Measurements from ENCODE around the gene ABCB8.

Gene ABCB8

DNA sequence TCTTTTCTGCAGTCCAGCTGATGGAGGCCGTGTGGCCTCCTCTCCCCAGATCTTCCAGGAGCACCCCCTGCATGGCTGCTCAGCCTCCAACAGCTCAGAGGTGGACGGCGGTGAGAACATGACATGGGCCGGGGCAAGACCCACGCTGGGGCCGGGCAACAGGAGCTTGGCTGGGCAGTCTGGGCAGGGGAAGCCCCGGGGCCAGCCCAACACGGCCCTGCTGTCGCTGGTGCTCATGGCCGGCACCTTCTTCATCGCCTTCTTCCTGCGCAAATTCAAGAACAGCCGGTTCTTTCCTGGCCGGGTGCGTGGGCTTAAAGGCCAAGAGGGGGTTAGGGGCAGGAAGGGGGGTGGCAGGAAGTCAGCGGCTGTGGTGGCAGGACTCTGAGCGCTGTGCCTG is 45.7 kb downstream of the ABCB8 start:
- Histone ChIP-seq H3K79me2 (ENCODE audit: insufficient read depth, low read length) (peaks cover 2% of the 10 kb centered on the region; the same call in 1 of the 2 replicates), H3K4me3 (ENCODE audit: low read length, poor library complexity, severe bottlenecking) (no peak overlapping the region), H3K4me1 (ENCODE audit: insufficient read depth, low read length, poor library complexity, severe bottlenecking) (peaks cover 8% of the 10 kb centered on the region), H3K9ac (ENCODE audit: low read depth, low read length, poor library complexity, severe bottlenecking) (no peak overlapping the region), H3K4me2 (ENCODE audit: low read depth, low read length, poor library complexity, severe bottlenecking) (no peak overlapping the region), H3F3A (ENCODE audit: low read depth) (0 out of 2 replicates have a peak, but pooled peaks cover 5% of the 10 kb centered on the region), H3K27me3 (ENCODE audit: insufficient read depth, low read length, poor library complexity, severe bottlenecking) (no peaks in the 10 kb centered on the region), H3K36me3 (ENCODE audit: insufficient read depth, low read length) (peaks cover 59% of the 10 kb centered on the region; the same call in 1 of the 2 replicates), H3K9me2 (replicated peaks; ENCODE audit: low read depth, low read length) (no peaks in the 10 kb centered on the region), H4K20me1 (ENCODE audit: insufficient read depth, low read length, poor library complexity, severe bottlenecking) (peaks cover under 1% of the 10 kb centered on the region), H3K9me3 (ENCODE audit: insufficient read depth, low read depth, low read length) (no peaks in the 10 kb centered on the region), H2AFZ (ENCODE audit: low read length) (no peak overlapping the region)
- TF ChIP-seq EZH2phosphoT487 (IDR thresholded peaks at IDR 0.05; ENCODE audit: borderline replicate concordance), result no peak
- TF ChIP-seq CTCF (conservative IDR thresholded peaks at IDR 0.05; ENCODE audit: low read length), result no peak

- H3K27me3 ChIP-seq (ENCODE audit: insufficient read depth, low read length, poor library complexity, severe bottlenecking), result no peaks in the 10 kb centered on the region
- H4K20me1 ChIP-seq (ENCODE audit: insufficient read depth, low read length, poor library complexity, severe bottlenecking), result peaks cover 10% of the 10 kb centered on the region
- no peak overlapping the region for H2AFZ ChIP-seq (ENCODE audit: low read length)
- H3K9me2 ChIP-seq (replicated peaks; ENCODE audit: low read depth, low read length), result no peaks in the 10 kb centered on the region
- H3K9me3 ChIP-seq (ENCODE audit: insufficient read depth, low read depth, low read length), result no peaks in the 10 kb centered on the region
- H3K36me3 ChIP-seq (ENCODE audit: insufficient read depth, low read length), result peaks cover 50% of the 10 kb centered on the region; the same call in 1 of the 2 replicates
- peaks cover 15% of the 10 kb centered on the region for H3K4me1 ChIP-seq (ENCODE audit: insufficient read depth, low read length, poor library complexity, severe bottlenecking)
- no peak for TF ChIP-seq EZH2phosphoT487 (IDR thresholded peaks at IDR 0.05; ENCODE audit: borderline replicate concordance)
- TF ChIP-seq CTCF (conservative IDR thresholded peaks at IDR 0.05; ENCODE audit: low read length), result no peak
- H3K79me2 ChIP-seq (ENCODE audit: insufficient read depth, low read length), result peaks cover 12% of the 10 kb centered on the region
- H3K9ac ChIP-seq (ENCODE audit: low read depth, low read length, poor library complexity, severe bottlenecking), result no peak overlapping the region
- H3F3A ChIP-seq (ENCODE audit: low read depth), result 0 out of 2 replicates have a peak, but pooled peaks cover 5% of the 10 kb centered on the region
- no peak overlapping the region for H3K4me2 ChIP-seq (ENCODE audit: low read depth, low read length, poor library complexity, severe bottlenecking)
- no peak overlapping the region for H3K4me3 ChIP-seq (ENCODE audit: low read length, poor library complexity, severe bottlenecking)
Observed at GRCh38 chr7:151074817-151075661, 46.8 kb downstream of the ABCB8 start.

DNA sequence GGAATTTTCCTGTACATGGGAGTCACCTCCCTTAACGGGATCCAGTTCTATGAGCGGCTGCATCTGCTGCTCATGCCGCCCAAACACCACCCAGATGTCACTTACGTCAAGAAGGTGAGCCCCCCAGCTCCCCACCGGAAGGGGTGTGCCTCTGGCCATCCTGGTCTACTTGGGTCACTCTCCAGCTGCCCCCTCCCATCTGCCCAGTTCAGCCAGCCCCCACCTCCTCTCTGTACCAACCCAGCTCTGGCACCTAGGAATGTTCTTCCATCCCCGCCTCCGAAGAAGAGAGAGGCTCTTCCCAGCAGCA is 47.4 kb downstream of the ABCB8 start:
- TF ChIP-seq EZH2phosphoT487 (IDR thresholded peaks at IDR 0.05; ENCODE audit: borderline replicate concordance) (no peak), CTCF (conservative IDR thresholded peaks at IDR 0.05; ENCODE audit: low read length) (no peak)
- Histone ChIP-seq H3K9me3 (ENCODE audit: insufficient read depth, low read depth, low read length) (no peaks in the 10 kb centered on the region), H3K4me3 (ENCODE audit: low read length, poor library complexity, severe bottlenecking) (no peak overlapping the region), H3K4me2 (ENCODE audit: low read depth, low read length, poor library complexity, severe bottlenecking) (no peak overlapping the region), H3K9me2 (replicated peaks; ENCODE audit: low read depth, low read length) (no peaks in the 10 kb centered on the region), H3K36me3 (ENCODE audit: insufficient read depth, low read length) (peaks cover 45% of the 10 kb centered on the region; the same call in 1 of the 2 replicates), H3K79me2 (ENCODE audit: insufficient read depth, low read length) (peaks cover 18% of the 10 kb centered on the region), H3F3A (ENCODE audit: low read depth) (0 out of 2 replicates have a peak, but pooled peaks cover 5% of the 10 kb centered on the region), H3K4me1 (ENCODE audit: insufficient read depth, low read length, poor library complexity, severe bottlenecking) (peaks cover 15% of the 10 kb centered on the region), H3K27me3 (ENCODE audit: insufficient read depth, low read length, poor library complexity, severe bottlenecking) (no peaks in the 10 kb centered on the region), H4K20me1 (ENCODE audit: insufficient read depth, low read length, poor library complexity, severe bottlenecking) (peaks cover 14% of the 10 kb centered on the region), H2AFZ (ENCODE audit: low read length) (no peak overlapping the region), H3K9ac (ENCODE audit: low read depth, low read length, poor library complexity, severe bottlenecking) (no peak overlapping the region)
